GM12864 (cell line): Measurements from ENCODE around the gene FAM20C.

Source experiments
- DNase-seq: peaks from one replicate; pipeline ENCODE4 v3.0.0-alpha.2; 2011; ENCODE audit warnings: low read depth
- H3K4me3 ChIP-seq: 2 replicates; pipeline ENCODE4 v1.5.1; 2011; ENCODE audit warnings: mild to moderate bottlenecking, low read depth, low read length, control low read depth
- CTCF ChIP-seq: IDR thresholded peaks from 2 replicates; pipeline ENCODE4 v1.5.1; 2011; ENCODE audit warnings: low read depth, mild to moderate bottlenecking, moderate library complexity, low read length, control low read depth, inconsistent platforms; ENCODE audit errors: missing control alignments

FAM20C gene

GRCh38 chr7:234051-234707 lies 41.8 kb downstream of the FAM20C start:
- no peak for TF ChIP-seq CTCF

GRCh38 chr7:234708-235553 lies 42.6 kb downstream of the FAM20C start:
- H3K4me3 ChIP-seq, result no peak overlapping the region
- DNase-seq, result no peak
- no peak for TF ChIP-seq CTCF

More at GRCh38 chr7:234051-234707, 41.8 kb downstream of the FAM20C start:
- H3K4me3 ChIP-seq, result no peak overlapping the region
- DNase-seq, result no peak

- TF ChIP-seq CTCF, result no peak
- no peak overlapping the region for H3K4me3 ChIP-seq
- no peak for DNase-seq
These were observed 43.4 kb downstream of the FAM20C start for GRCh38 chr7:235576-236395.

- no peak overlapping the region for H3K4me3 ChIP-seq
- no peak for DNase-seq
- no peak for TF ChIP-seq CTCF
These were observed 44.6 kb downstream of the FAM20C start for GRCh38 chr7:236967-237366.

- no peak for DNase-seq
- TF ChIP-seq CTCF, result no peak
- H3K4me3 ChIP-seq, result no peak overlapping the region
These were observed 45.0 kb downstream of the FAM20C start for GRCh38 chr7:237385-237784.

GRCh38 chr7:240146-240676 lies 47.8 kb downstream of the FAM20C start:
- DNase-seq, result no peak
- no peak for TF ChIP-seq CTCF
- H3K4me3 ChIP-seq, result no peak overlapping the region
